ENCODE measurements around the gene NAPB. TPM values are rescaled to one million over a fixed set of nuclear protein-coding genes. Genes with fewer than 3 reads are reported as not detected.
"Not testable (repeated sequence)": the region's sequence is repeated elsewhere in the genome, so short reads cannot be mapped to it uniquely, and the experiment has no call there.

The NAPB gene
- total and polyA plus RNA-seq, 8 donors = 2.3 to 11.7 (median 4.2) TPM

DNA sequence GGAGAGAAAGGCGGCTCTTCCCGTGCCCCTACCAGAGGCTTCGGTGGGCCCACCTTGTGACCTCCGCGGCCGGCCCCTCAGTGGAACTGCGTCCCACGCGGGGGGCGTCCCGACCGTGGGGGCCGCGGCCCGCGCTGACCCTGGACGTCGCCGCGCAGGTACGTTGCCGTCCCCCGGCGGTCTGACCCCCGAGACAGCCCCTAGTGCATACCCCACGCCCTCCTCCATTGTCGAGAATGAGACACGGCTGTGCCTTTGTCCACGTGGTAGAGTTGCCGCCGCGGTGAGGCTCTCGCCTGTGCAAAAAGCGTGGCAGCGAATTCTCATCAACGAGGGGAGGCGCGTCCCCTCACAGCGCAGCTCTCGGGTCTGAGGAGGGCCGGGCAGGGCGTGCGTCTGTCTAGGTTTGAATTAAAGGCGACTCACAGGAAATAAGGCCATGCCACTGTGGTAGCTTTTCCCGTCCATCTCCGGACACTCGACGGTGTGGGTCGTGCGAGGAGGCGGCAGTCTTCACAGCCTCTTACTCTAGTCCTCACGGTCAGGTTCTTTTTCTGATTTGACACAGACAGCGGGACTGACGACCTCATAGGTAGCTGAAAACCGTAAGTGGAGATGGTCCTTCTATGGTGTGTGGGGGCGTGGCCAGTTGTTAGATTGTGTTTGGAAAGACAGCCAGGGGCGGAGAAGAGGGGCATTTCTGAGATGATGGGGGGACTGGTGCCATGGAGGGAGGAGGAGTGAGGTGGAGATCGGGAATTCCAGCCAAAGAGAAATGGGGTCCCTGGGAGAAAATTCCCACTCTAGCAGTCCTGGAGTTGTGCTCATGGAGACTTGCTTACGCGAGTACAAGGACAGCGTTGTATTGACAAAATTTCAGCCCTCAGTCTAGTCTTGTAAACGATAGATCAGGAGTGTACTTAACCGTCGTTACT is 70.1 kb downstream of the NAPB start:
- WGBS, 2 donors = 1% methylated on average over 48 to 64 of the region's 64 CpGs

DNA sequence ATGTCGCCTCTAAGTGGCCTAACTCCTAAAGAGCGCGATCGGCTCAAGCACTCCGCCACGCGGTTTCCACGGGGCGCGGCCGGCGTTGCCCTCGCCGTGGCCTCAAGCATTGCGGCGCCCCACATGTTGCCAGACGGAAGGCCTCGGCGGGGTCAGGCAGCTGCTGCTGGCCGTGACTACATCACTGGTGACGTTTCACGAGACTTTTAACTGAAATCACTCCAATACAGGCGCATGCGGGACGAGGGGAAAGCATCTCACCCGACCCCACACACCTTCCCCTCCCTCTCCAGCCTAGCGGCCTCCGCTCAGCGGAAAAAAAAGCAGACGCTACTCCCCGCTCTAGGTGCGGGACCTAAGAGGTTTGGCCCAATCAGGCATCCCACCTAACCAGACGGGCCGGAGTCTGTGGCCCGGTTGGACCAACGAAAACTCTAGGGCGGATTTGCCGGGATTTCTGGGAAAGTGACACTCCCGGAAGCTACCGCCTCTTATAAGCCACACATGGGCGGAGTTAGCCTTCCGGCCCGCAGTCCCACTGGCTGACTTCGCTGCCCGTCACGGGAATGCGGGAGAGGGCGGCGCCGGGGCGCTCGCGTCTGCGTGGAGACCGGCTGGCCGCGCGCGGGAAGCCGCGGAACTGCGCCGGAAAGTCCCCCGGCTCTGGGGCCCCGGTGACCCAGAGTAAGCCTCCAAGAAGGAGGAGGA is 70.9 kb downstream of the NAPB start, which contains the start of gene NXT1:
Gene NXT1, plus strand, starts transcription at position 596 of the 708 bp plus-strand sequence. CDS start 3,251 bp downstream, outside the sequence.
- intact Hi-C loops (cut with DNase I) = no loop called here
- H3K27ac ChIP-seq = peak within 1 kb of the TSS; percentile 88 to 99 (median 98)
- peak; percentile 90 to 95 (median 92) for ATAC-seq
- TF ChIP-seq, protein P1, sequence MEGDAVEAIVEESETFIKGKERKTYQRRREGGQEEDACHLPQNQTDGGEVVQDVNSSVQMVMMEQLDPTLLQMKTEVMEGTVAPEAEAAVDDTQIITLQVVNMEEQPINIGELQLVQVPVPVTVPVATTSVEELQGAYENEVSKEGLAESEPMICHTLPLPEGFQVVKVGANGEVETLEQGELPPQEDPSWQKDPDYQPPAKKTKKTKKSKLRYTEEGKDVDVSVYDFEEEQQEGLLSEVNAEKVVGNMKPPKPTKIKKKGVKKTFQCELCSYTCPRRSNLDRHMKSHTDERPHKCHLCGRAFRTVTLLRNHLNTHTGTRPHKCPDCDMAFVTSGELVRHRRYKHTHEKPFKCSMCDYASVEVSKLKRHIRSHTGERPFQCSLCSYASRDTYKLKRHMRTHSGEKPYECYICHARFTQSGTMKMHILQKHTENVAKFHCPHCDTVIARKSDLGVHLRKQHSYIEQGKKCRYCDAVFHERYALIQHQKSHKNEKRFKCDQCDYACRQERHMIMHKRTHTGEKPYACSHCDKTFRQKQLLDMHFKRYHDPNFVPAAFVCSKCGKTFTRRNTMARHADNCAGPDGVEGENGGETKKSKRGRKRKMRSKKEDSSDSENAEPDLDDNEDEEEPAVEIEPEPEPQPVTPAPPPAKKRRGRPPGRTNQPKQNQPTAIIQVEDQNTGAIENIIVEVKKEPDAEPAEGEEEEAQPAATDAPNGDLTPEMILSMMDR (IDR thresholded peaks at IDR 0.05) = no peak
- DNase-seq = peak; percentile 96 to 98 (median 96)
- peak; percentile 91 for FAIRE-seq
- H3K9me3 ChIP-seq = no peaks in the 10 kb centered on the region
- H3K27me3 ChIP-seq = no peaks in the 10 kb centered on the region
- H3K36me3 ChIP-seq = peaks cover 0 to 5% (median 5%) of the 10 kb centered on the region in 3 donors
- H3K4me3 ChIP-seq = peak within 1 kb of the TSS; percentile 94 to 98 (median 96)
- 0 to 1% methylated on average over 64 to 65 of the region's 65 CpGs for WGBS, 2 donors
- peaks cover 6 to 15% (median 11%) of the 10 kb centered on the region in 3 donors for H3K4me1 ChIP-seq

More for the DNA sequence above, 70.1 kb downstream of the NAPB start:
- TF ChIP-seq, protein P1 (IDR thresholded peaks at IDR 0.05) = no peak
- intact Hi-C loops (cut with DNase I) = no loop called here
- peak in 5 of 6 donors; percentile 37 to 79 (median 52) for DNase-seq
- ATAC-seq = peak; percentile 25 to 35 (median 31)
- Histone ChIP-seq H3K4me1 (peaks cover 6 to 15% (median 11%) of the 10 kb centered on the region in 3 donors), H3K36me3 (peaks cover 0 to 5% (median 5%) of the 10 kb centered on the region in 3 donors), H3K27me3 (no peaks in the 10 kb centered on the region), H3K9me3 (no peaks in the 10 kb centered on the region), H3K4me3 (peak overlapping the region; percentile 94 to 98 (median 96)), H3K27ac (peak overlapping the region; percentile 88 to 99 (median 98))
- no peak for FAIRE-seq

DNA sequence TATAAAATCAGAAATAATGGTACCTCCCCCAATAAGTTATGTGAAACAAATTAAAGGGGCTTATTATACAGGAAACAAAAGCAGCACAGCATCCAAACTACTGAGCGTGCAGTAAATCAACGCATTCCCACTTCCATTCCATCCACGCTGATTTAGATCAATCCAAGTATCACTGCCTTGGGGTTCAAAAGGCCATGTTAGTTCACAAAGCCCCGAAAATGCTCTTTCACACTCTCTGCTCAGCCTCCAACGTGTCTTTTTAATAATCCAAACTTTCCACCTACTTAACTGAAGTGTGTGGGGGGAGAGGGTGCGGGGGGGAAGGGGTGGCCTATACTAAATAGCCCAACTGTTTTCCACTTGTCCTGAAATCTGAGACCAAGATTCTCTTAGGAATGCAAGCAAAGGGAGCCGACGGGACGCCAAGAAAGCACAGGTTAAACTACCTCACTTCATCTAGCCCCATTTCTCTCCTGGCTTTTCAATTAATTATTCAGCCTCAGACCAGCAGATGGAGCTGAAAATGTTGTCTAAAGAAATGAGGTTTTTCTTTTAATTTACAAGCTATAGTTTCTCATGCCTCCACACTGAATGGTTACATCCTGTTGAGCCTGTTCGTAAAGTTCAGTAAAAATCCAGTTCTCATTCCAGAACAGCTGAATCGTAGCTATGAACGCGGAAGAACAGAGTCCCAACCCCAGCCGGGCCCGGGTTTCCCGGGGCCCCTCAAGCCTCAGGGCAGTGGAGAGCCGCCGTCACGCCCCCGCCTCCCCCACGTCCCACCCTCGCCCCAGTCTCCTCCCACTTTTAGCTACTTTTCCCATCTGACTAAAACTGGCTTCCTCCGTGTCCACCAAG is 71.7 kb downstream of the NAPB start:
- Histone ChIP-seq H3K9me3 (no peaks in the 10 kb centered on the region), H3K4me1 (peaks cover 6 to 15% (median 11%) of the 10 kb centered on the region in 3 donors), H3K36me3 (peaks cover 0 to 5% (median 4%) of the 10 kb centered on the region in 3 donors), H3K4me3 (peak overlapping the region; percentile 94 to 98 (median 96)), H3K27ac (peak overlapping the region; percentile 88 to 99 (median 98)), H3K27me3 (no peaks in the 10 kb centered on the region)
- ATAC-seq (peak; percentile 73 to 86 (median 76)), DNase-seq (peak in 4 of 6 donors; percentile 64 to 80 (median 77)), FAIRE-seq (no peak)
- TF ChIP-seq, protein P1 (IDR thresholded peaks at IDR 0.05) = peak in 2 of 4 donors; percentile 16 to 21
- intact Hi-C loops (cut with DNase I) = loop anchor here in 1 of 3 donors (10.0 kb wide), 1 partner anchor 655 kb away; no protein-coding TSS in a partner anchor
- 4 to 6% methylated on average over 19 to 23 of the region's 23 CpGs for WGBS, 2 donors

DNA sequence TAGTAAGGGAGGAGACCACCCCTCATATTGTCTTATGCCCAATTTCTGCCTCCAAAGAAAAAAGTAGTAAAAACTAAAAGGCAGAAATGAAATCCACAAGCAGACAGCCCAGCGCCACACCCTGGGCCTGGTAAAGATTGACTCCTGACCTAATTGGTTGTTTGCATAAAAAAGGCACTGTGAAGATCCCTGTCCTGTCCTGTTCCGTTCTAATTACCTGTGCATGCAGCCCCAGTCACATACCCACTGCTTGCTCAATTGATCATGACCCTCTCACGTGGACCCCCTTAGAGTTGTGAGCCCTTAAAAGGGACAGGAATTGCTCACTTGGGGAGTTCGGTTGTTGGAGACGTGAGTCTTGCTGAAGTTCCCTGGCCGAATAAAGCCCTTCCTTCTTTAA is 72.8 kb downstream of the NAPB start:
- 82 to 89% methylated on average over 6 of the region's 6 CpGs for WGBS, 2 donors

More for the DNA sequence above, 72.8 kb downstream of the NAPB start:
- intact Hi-C loops (cut with DNase I) = loop anchor here in 1 of 3 donors (10.0 kb wide), 1 partner anchor 654 kb away; no protein-coding TSS in a partner anchor
- DNase-seq, FAIRE-seq, H3K27me3 ChIP-seq, H3K4me3 ChIP-seq, H3K36me3 ChIP-seq, ATAC-seq, H3K9me3 ChIP-seq, H3K27ac ChIP-seq: not testable (repeated sequence)
- H3K4me1 ChIP-seq = peaks cover 6 to 15% (median 11%) of the 10 kb centered on the region in 3 donors
